ENCODE measurements around the gene SGK1.
"Not testable (repeated sequence)": the region's sequence is repeated elsewhere in the genome, so short reads cannot be mapped to it uniquely, and the experiment has no call there.

SGK1 gene

DNA sequence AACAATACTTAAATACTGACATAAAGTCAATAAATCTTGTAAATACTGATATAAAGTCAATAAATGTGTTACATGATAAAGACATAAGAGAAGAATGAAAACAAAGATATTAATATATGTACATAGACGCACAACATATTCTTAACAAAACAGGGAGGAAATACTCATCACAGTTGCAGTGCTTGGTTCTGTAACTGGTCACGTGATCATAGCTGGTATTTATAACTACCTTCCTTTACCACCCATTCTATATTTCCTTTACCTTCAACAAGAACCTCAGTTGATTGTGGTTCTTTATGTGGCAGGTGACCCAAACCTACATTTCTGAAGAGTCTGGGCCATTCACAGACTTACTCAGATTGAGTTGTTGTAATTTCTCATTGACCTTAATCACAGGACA is 131.6 kb downstream of the SGK1 start:
- no peak overlapping the region for H2AFZ ChIP-seq
- no peak overlapping the region for H3K9ac ChIP-seq
- no peak overlapping the region for H3K4me2 ChIP-seq (ENCODE audit: low read length)
- H3K4me3 ChIP-seq (ENCODE audit: low read depth, low read length), result no peak overlapping the region
- H3K36me3 ChIP-seq (ENCODE audit: control insufficient read depth, insufficient read depth, low read length), result no peaks in the 10 kb centered on the region
- peaks cover 40% of the 10 kb centered on the region for H3K4me1 ChIP-seq
- TF ChIP-seq, protein P1, sequence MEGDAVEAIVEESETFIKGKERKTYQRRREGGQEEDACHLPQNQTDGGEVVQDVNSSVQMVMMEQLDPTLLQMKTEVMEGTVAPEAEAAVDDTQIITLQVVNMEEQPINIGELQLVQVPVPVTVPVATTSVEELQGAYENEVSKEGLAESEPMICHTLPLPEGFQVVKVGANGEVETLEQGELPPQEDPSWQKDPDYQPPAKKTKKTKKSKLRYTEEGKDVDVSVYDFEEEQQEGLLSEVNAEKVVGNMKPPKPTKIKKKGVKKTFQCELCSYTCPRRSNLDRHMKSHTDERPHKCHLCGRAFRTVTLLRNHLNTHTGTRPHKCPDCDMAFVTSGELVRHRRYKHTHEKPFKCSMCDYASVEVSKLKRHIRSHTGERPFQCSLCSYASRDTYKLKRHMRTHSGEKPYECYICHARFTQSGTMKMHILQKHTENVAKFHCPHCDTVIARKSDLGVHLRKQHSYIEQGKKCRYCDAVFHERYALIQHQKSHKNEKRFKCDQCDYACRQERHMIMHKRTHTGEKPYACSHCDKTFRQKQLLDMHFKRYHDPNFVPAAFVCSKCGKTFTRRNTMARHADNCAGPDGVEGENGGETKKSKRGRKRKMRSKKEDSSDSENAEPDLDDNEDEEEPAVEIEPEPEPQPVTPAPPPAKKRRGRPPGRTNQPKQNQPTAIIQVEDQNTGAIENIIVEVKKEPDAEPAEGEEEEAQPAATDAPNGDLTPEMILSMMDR (IDR thresholded peaks at IDR 0.05), result no peak
- peak overlapping the region; percentile 100 for H3K27ac ChIP-seq
- H3K9me3 ChIP-seq (ENCODE audit: control insufficient read depth, low read length), result no peaks in the 10 kb centered on the region
- H3K27me3 ChIP-seq (ENCODE audit: control insufficient read depth, insufficient read depth, low read length), result no peaks in the 10 kb centered on the region
- peaks cover 8% of the 10 kb centered on the region for H3K79me2 ChIP-seq

DNA sequence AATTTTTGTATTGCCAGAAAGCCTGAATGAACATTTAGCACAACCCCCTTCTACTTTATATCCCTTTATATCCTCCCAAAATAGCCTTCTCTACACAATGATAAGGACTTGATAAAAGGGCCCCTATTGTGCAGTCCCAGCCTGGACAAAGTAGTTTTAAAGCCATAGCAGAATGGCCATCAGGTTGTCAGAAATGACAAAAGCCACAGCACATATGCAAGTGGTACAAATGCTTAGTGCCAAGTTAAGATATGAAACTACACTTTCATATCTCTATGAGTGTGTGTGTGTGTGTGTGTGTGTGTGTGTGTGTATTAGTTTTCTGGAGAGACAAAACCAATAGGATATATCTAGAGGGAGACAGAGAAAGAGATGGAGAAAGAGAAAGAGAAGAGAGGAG is 132.6 kb downstream of the SGK1 start:
- no peak overlapping the region for H3K4me2 ChIP-seq (ENCODE audit: low read length)
- H3K27ac ChIP-seq, result peak overlapping the region; percentile 100
- H3K9me3 ChIP-seq (ENCODE audit: control insufficient read depth, low read length), result no peaks in the 10 kb centered on the region
- H3K9ac ChIP-seq, result no peak overlapping the region
- TF ChIP-seq, protein P1 (IDR thresholded peaks at IDR 0.05), result no peak
- H3K36me3 ChIP-seq (ENCODE audit: control insufficient read depth, insufficient read depth, low read length), result no peaks in the 10 kb centered on the region
- peaks cover 45% of the 10 kb centered on the region for H3K4me1 ChIP-seq
- no peak overlapping the region for H2AFZ ChIP-seq
- peaks cover 9% of the 10 kb centered on the region for H3K79me2 ChIP-seq
- no peak overlapping the region for H3K4me3 ChIP-seq (ENCODE audit: low read depth, low read length)
- no peaks in the 10 kb centered on the region for H3K27me3 ChIP-seq (ENCODE audit: control insufficient read depth, insufficient read depth, low read length)

DNA sequence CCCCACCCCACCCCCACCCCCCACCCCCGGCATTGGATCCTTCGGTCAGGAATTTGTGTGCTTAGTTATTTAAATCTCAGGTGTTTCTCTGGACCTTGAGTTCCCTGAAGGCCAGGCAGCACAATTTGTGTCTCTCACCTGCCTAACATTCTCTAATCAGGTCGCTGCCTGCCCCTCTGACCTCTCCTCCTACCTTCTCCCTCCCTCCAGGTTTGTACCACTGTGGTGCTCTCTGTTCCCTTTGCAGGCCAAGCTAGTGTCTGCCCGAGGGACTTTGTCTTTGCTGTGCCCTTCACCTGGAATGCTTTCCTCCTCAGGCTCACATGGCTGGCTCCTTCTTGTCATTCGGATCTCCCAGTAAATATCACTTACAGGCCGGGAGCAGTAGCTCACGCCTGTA is 134.1 kb downstream of the SGK1 start:
- H3K79me2 ChIP-seq, result peaks cover 11% of the 10 kb centered on the region
- H3K27ac ChIP-seq, result peak overlapping the region; percentile 100
- no peak overlapping the region for H3K9ac ChIP-seq
- H3K27me3 ChIP-seq (ENCODE audit: control insufficient read depth, insufficient read depth, low read length), result no peaks in the 10 kb centered on the region
- H3K4me1 ChIP-seq, result peaks cover 53% of the 10 kb centered on the region
- TF ChIP-seq, protein P1 (IDR thresholded peaks at IDR 0.05), result no peak
- H3K9me3 ChIP-seq (ENCODE audit: control insufficient read depth, low read length), result no peaks in the 10 kb centered on the region
- peak overlapping the region; percentile 32 for H3K4me2 ChIP-seq (ENCODE audit: low read length)
- H3K36me3 ChIP-seq (ENCODE audit: control insufficient read depth, insufficient read depth, low read length), result no peaks in the 10 kb centered on the region
- peak overlapping the region; percentile 44 for H2AFZ ChIP-seq
- no peak overlapping the region for H3K4me3 ChIP-seq (ENCODE audit: low read depth, low read length)

DNA sequence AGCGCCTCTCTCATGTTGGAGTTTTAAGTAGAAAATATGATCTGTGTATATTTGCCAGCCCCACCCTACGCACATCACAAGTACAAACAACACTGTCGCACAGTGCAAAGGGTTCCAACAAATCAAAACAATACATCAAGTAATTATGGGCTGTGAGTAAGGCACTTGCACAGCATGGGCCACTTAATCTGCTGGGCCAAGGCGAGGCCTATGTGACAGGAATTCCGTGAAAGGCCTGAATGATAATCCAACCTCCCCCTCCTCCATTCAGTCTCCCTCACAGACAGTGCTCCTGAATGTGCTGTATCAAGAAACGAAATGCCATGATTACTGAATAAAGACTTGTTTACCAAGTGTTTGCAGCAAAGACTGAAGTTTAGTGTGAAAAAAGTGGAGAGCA is 135.4 kb downstream of the SGK1 start:
- no peak overlapping the region for H3K4me3 ChIP-seq (ENCODE audit: low read depth, low read length)
- H3K4me1 ChIP-seq, result peaks cover 59% of the 10 kb centered on the region
- H3K9ac ChIP-seq, result no peak overlapping the region
- no peaks in the 10 kb centered on the region for H3K27me3 ChIP-seq (ENCODE audit: control insufficient read depth, insufficient read depth, low read length)
- no peaks in the 10 kb centered on the region for H3K36me3 ChIP-seq (ENCODE audit: control insufficient read depth, insufficient read depth, low read length)
- peak overlapping the region; percentile 39 for H2AFZ ChIP-seq
- peak overlapping the region; percentile 100 for H3K27ac ChIP-seq
- peak overlapping the region; percentile 58 for H3K4me2 ChIP-seq (ENCODE audit: low read length)
- TF ChIP-seq, protein P1 (IDR thresholded peaks at IDR 0.05), result no peak
- peaks cover 14% of the 10 kb centered on the region for H3K79me2 ChIP-seq
- no peaks in the 10 kb centered on the region for H3K9me3 ChIP-seq (ENCODE audit: control insufficient read depth, low read length)

DNA sequence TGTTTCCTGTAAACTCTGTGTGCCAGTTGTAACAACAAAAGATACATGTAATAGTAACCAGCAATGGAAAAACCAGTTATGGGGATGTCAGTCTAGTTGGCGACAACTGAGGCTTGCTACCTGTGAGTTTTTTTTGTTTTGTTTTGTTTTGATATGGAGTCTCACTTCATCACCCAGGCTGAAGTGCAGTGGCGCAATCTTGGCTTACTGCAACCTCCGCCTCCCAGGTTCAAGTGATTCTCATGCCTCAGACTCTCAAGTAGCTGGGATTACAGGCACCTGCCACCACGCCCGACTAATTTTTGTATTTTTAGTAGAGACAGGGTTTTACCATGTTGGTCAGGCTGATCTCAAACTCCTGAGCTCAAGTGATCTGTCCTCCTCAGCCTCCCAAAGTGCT is 136.2 kb downstream of the SGK1 start:
- H3K9ac ChIP-seq, result peak overlapping the region; percentile 13
- H3K27ac ChIP-seq, result peak overlapping the region; percentile 100
- H3K36me3 ChIP-seq (ENCODE audit: control insufficient read depth, insufficient read depth, low read length); H3K4me3 ChIP-seq (ENCODE audit: low read depth, low read length); H3K9me3 ChIP-seq (ENCODE audit: control insufficient read depth, low read length); H3K4me2 ChIP-seq (ENCODE audit: low read length); H3K27me3 ChIP-seq (ENCODE audit: control insufficient read depth, insufficient read depth, low read length): not testable (repeated sequence)
- H2AFZ ChIP-seq, result peak overlapping the region; percentile 36
- peaks cover 16% of the 10 kb centered on the region for H3K79me2 ChIP-seq
- peaks cover 66% of the 10 kb centered on the region for H3K4me1 ChIP-seq

DNA sequence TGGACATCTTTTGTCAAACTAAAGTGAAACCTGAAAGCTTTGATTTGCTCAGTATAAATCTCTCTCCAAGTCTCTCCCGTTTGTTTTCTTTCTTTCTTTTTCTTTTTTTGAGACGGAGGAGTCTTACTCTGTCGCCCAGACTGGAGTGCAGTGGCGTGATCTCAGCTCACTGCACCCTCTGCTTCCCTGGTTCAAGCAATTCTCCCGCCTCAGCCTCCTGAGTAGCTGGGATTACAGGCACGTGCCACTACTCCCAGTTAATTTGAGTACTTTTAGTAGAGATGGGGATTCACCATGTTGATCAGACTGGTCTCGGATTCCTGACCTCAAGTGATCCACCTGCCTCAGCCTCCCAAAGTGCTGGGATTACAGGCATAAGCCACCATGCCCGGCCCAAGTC is 136.7 kb downstream of the SGK1 start:
- peak overlapping the region; percentile 13 for H3K9ac ChIP-seq
- not testable (repeated sequence) for H3K36me3 ChIP-seq (ENCODE audit: control insufficient read depth, insufficient read depth, low read length); H3K4me3 ChIP-seq (ENCODE audit: low read depth, low read length); H3K9me3 ChIP-seq (ENCODE audit: control insufficient read depth, low read length); H3K27me3 ChIP-seq (ENCODE audit: control insufficient read depth, insufficient read depth, low read length)
- H3K79me2 ChIP-seq, result peaks cover 16% of the 10 kb centered on the region
- peaks cover 68% of the 10 kb centered on the region for H3K4me1 ChIP-seq
- peak overlapping the region; percentile 36 for H2AFZ ChIP-seq
- H3K27ac ChIP-seq, result peak overlapping the region; percentile 100
- H3K4me2 ChIP-seq (ENCODE audit: low read length), result peak overlapping the region; percentile 9

DNA sequence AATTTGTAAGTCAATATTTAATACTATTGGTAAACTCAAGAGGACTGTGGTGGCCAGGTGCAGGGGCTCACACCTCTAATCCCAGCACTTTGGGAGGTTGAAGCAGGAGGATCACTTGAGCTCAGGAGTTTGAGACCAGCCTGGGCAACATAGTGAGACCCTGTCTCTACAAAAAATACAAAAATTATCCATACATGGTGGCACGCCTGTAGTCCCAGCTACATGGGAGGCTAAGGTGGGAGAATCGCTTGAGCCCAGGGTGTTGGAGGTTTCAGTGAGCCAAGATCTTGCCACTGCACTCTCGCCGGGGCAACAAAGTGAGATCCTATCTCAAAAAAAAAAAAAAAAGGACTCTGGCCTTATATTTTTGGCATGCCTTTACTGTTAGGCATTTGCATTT is 137.4 kb downstream of the SGK1 start:
- H3K4me1 ChIP-seq, result peaks cover 68% of the 10 kb centered on the region
- H3K4me2 ChIP-seq (ENCODE audit: low read length); H3K27me3 ChIP-seq (ENCODE audit: control insufficient read depth, insufficient read depth, low read length); H2AFZ ChIP-seq; H3K4me3 ChIP-seq (ENCODE audit: low read depth, low read length); H3K9me3 ChIP-seq (ENCODE audit: control insufficient read depth, low read length); H3K36me3 ChIP-seq (ENCODE audit: control insufficient read depth, insufficient read depth, low read length): not testable (repeated sequence)
- H3K9ac ChIP-seq, result peak overlapping the region; percentile 13
- peaks cover 16% of the 10 kb centered on the region for H3K79me2 ChIP-seq
- H3K27ac ChIP-seq, result peak overlapping the region; percentile 100

Data from parathyroid adenoma (tissue), 2 donors.